NCI-H128 (cell line): ENCODE measurements around the gene ISG20L2.
"Not testable (repeated sequence)": the region's sequence is repeated elsewhere in the genome, so short reads cannot be mapped to it uniquely, and the experiment has no call there.

Experiments
- DNase-seq: peaks from one replicate; lab custom pipeline; 2025; ENCODE audit not compliant: unreplicated experiment; lab: John Stamatoyannopoulos, UW

The ISG20L2 gene, protein sequence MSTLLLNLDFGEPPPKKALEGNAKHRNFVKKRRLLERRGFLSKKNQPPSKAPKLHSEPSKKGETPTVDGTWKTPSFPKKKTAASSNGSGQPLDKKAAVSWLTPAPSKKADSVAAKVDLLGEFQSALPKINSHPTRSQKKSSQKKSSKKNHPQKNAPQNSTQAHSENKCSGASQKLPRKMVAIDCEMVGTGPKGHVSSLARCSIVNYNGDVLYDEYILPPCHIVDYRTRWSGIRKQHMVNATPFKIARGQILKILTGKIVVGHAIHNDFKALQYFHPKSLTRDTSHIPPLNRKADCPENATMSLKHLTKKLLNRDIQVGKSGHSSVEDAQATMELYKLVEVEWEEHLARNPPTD

GRCh38 chr1:156728599-156729462 lies at the start of gene ISG20L2:
TSS of gene ISG20L2 (minus strand) at chr1:156728766. CDS start at chr1:156727652, 1,114 bp downstream.
- DNase-seq = peak; percentile 94

- no peak for DNase-seq
Measured at GRCh38 chr1:156777573-156777972, 49.0 kb upstream of the ISG20L2 start.

- no peak for DNase-seq
Measured at GRCh38 chr1:156776942-156777341, 48.4 kb upstream of the ISG20L2 start.

GRCh38 chr1:156775799-156776198 lies 47.2 kb upstream of the ISG20L2 start:
- no peak for DNase-seq

DNA sequence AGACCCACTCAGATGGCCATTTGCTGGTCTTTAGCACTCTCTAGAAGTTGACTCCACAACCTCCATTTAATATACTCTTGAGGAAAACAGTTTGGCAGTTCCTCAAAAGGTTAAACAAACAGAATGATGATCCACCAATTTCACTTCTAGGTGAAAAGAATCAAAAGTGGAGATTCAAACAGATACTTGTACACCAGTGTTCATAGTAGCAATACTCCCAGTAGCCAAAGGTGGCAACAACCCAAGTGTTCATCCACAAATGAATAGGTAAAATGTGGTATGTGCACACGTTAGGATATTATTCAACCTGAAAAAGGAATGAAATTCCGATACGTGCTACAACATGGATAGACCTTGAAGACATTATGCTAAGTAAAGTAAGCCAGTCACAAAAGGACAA lies 45.0 kb upstream of the ISG20L2 start:
- DNase-seq = no peak

GRCh38 chr1:156772728-156773497 lies 44.3 kb upstream of the ISG20L2 start:
- no peak for DNase-seq

DNA sequence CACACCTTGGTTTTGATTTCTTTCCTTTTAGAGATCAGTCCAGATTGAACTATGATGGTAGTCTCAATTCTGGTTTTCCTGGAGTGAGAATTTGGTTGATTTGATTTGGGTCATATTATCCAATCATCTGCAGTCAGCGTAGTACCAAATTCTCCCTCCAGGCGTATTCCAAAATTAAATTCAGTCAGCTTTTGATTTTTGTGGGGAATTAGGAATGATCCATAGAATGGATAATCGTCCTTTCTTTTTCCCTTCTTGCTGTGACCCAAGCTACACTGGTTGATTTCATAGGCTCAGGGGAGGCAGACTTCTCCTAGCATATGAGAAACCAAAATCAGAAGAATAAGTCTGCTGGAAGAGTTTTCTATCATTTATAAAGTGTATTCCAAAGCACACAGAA lies 43.7 kb upstream of the ISG20L2 start:
- no peak for DNase-seq

GRCh38 chr1:156768610-156769295 lies 40.2 kb upstream of the ISG20L2 start:
- DNase-seq = no peak

GRCh38 chr1:156767879-156768604 lies 39.5 kb upstream of the ISG20L2 start:
- DNase-seq = no peak

DNA sequence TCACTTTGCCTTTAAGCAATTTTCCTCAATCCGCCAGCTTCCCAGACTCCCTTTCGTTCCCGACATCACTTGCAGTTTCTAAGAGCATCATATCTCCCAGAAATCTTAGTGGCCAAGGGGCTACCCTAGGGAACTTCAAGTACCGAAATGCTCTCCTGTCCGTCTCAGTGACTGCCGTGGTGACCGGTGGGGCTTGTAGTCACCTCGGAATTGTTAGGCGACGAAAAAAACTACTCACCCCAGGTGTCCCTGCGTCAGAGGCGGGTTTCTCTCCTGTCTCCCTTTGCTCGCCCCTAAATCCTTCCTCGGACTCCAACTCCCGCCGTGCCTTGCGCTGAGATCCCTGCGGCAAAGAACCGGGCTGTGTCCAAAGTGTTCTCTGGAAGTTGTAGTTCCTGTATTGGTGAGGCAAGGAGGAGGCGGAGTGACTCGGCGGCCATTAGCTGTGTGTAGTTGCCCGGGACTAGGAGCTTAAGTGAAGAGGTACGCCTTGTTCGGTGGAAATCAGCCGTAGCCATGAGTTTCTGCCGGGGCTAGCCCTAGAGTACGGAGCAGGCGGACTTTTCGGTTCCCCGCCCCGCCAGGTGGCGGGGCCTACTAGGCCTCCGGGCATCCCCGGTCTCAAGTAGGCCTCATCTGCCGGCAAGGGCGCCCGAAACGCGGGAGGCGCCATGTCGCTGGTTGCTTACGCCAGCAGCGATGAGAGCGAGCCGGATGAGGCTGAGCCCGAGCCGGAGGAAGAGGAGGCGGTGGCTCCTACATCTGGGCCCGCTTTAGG lies 38.7 kb upstream of the ISG20L2 start, which contains the start of gene PRCC:
PRCC (plus strand) TSS at position 435 of the 778 bp plus-strand sequence; CDS start at position 672, 237 bp downstream.
- DNase-seq = peak; percentile 100

- no peak for DNase-seq
Measured at GRCh38 chr1:156766298-156767100, 37.9 kb upstream of the ISG20L2 start.

DNA sequence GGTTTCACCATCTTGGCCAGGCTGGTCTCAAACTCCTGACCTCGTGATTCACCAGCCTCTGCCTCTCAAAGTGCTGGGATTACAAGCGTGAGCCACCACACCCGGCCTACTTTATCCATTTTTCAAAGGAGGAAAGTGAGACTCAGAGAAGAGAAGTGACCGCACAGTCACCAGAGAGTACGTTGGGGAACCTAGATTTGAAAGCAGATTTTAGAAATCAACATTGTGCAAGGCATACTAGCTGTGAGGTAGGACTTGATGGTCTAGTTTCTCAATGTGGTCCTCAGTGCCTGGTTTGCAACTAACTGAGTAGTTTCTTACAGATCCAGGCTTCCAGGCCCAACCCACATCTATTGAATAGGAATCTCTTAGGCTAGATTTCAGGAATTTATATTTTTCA lies 37.1 kb upstream of the ISG20L2 start:
- no peak for DNase-seq

DNA sequence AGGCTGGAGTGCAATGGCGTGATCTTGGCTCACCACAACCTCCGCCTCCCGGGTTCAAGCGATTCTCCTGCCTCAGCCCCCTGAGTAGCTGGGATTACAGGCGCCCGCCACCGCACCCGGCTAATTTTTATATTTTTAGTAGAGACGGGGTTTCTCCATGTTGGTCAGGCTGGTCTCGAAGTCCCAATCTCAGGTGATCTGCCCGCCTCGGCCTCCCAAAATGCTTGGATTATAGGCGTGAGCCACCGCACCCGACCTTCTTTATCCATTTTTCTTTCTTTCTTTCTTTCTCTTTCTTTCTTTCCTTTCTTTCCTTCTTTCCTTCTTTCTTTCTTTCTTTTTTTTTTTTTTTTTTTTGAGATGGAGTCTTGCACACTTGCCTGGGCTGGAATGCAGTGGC lies 36.6 kb upstream of the ISG20L2 start:
- not testable (repeated sequence) for DNase-seq

GRCh38 chr1:156760796-156761104 lies 32.2 kb upstream of the ISG20L2 start:
- no peak for DNase-seq

GRCh38 chr1:156760092-156760795 lies 31.7 kb upstream of the ISG20L2 start:
- no peak for DNase-seq

GRCh38 chr1:156757572-156758253 lies 29.1 kb upstream of the ISG20L2 start:
- not testable (repeated sequence) for DNase-seq

- DNase-seq = no peak
Measured at GRCh38 chr1:156756355-156756754, 27.8 kb upstream of the ISG20L2 start.
